LNCAP (cell line): ENCODE data around the gene MACROD2.

Experiments used
- TF ChIP-seq, protein P1 (sequence below): fragments of 450-650 bp; IDR thresholded peaks from 2 replicates; pipeline ENCODE4 v1.5.1; 2017; ENCODE audit warnings: mild to moderate bottlenecking

Gene MACROD2

DNA sequence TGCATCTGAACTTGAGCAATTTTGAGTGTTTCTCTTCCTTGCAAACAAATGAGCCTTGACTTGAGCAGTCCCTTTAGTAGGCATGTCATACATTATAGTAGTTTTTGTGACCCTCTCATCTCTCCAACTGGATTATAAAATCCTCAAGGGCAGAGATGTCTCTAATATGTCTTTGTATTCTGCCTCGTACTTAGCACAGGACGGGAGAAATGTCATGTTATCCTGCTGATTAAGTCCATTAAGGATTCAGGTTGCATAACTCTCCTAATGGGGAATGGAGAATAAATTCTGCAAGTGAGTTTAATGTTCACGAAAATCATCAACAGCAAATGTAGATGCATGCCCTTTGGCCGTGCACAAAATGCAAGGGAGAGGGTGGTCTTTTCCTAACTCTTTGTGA, 1635.0 kb downstream of the MACROD2 start:
- TF ChIP-seq, protein P1, sequence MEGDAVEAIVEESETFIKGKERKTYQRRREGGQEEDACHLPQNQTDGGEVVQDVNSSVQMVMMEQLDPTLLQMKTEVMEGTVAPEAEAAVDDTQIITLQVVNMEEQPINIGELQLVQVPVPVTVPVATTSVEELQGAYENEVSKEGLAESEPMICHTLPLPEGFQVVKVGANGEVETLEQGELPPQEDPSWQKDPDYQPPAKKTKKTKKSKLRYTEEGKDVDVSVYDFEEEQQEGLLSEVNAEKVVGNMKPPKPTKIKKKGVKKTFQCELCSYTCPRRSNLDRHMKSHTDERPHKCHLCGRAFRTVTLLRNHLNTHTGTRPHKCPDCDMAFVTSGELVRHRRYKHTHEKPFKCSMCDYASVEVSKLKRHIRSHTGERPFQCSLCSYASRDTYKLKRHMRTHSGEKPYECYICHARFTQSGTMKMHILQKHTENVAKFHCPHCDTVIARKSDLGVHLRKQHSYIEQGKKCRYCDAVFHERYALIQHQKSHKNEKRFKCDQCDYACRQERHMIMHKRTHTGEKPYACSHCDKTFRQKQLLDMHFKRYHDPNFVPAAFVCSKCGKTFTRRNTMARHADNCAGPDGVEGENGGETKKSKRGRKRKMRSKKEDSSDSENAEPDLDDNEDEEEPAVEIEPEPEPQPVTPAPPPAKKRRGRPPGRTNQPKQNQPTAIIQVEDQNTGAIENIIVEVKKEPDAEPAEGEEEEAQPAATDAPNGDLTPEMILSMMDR, result no peak

DNA sequence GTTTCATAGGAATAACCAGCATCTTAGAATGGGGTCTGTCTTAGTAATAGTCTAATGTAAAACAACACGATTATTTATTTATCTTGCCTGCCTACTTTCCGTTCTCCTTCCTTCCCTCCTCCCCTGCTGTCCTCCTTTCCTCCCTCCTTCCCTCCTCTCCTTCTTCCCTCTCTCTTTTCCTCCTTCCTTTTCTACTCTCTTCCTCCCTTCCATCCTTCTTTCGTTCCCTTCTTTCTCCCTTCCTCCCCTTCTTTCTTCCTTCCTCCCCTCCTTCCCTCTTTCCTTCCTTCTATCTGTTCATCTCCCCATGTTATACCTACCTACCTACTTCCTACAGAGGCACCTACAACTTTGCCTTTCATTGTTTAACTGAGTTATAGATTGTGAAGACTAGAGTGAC, 1637.4 kb downstream of the MACROD2 start:
- TF ChIP-seq, protein P1, result no peak

DNA sequence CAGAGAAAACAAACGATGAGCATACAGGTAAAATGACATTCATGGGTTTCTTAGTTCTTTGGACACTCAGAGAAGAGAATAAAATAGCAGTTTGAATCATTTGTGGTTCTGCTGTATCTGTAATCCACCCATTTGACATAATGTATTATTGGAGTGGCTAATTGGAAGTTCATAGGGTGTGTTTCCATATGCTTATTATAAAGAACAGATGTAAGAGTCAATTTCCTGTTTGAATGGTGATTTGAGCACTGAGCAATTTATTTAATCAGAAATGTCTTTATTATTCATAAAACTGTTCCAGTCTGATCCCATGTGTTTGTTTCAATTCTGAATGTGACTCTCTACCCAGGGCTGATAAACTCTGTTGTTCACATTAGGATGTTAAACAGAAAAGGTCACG, 1638.8 kb downstream of the MACROD2 start:
- TF ChIP-seq, protein P1, result no peak

DNA sequence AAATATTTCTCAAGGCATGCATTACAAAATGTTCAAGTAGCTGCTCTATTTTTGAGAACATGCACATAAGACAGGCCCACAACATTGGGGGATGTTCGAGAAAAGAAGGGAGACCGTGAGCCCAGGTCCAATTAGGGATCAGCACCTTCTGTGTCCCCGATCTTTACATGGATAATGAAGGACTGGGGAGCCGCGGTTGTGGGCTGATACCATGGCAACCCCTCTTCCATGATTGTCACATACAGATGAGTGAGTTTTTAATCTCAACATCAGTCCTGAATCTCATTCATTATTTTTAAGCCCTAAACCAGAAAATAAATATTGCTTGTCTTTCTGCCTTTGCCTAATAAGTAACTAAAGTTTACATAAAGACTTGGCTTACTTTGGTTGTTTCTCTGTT, 1642.2 kb downstream of the MACROD2 start:
- TF ChIP-seq, protein P1, result no peak

DNA sequence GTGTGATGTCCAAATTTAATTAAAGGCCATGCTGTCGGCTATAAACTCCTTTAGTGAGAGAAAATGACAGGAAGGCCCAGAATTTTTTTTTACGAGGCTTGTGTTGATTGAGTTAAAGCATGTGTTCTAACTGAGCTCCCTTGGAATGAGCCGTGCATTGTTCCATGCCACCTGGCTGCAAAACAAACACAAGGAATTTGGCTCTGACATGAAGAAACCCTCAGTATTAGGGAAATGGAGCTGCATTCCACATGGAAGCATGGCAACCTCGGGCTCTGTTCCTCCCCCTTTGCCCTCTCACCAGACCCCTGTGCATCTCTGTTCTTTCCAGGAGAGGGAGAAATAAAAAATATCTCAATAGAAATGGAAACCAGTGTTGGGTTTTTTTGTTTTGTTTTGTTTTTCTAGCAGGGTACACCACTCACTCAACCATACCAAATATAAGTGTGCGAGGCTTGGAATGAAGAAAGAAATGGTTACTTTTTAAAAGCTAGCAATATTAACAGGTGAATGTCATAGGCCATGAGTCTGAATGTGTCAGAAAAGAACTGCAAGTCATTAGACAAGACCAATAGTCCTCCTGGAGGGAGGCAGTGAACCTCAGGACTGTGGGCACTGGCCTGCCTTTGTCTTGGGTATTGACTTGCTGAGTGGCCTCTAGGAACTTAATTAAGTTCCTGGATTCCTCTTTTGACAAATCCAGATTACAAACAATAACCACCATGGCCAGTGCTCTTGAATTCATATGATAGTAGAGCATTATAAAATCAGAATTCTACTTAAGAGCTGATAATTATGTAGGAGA, 1642.8 kb downstream of the MACROD2 start:
- TF ChIP-seq, protein P1, result no peak

DNA sequence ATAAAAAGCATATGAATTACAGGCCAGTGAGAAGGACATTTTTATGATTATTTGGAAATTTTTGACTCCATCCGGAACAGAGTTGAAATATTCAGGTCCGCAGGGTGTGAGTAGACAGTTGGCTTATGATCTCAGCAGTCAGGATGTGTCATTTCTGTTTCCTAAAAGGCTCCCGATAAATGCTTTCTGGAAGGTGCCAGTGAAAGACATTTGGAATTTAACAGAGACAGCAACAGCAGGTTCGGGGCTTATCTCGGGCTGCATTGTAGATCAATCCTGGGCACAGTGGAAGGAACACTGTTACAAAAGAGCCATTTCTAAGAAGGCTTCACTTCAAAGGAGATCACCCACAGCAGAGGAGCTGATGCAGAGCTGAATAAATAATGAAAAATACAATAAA, 1643.5 kb downstream of the MACROD2 start:
- TF ChIP-seq, protein P1, result no peak

DNA sequence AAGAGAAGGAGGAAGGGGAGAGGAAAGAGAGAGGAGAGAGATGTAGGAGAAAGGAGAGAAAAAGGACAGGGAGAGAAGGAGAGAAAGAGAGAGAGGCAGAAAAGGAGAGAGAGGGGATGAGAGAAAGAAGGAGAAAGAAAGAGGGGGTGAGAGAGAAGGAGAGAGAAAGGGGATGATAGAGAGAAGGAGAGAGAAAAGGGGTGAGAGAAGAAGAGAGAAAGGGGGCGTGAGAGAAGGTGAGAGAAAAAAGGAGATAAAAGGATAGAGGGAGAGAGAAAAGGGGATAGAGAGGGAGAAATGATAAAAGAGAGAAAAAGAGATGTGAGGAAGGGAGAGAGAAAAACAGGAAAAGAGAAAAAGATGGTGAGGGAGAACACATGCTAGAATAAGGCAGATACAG, 1644.5 kb downstream of the MACROD2 start:
- TF ChIP-seq, protein P1, result no peak
